ENCODE results near the gene MARCHF7. TPM values are rescaled to one million over a fixed set of nuclear protein-coding genes. Genes with fewer than 3 reads are reported as not detected.
A peak's percentile ranks its signal among the peaks of the same experiment; 100 is the strongest.

MARCHF7 gene
- total and polyA plus RNA-seq, 2 of the 8 experiments (the other 6 are each of a cell fraction or from before 2014, with no cell fraction given): 18.3 to 116 TPM

- FAIRE-seq (no peak), DNase-seq (ENCODE audit: low read depth in 1 of 2, low spot score in 2 of 2) (no peak)
- Histone ChIP-seq H3K9me3 (ENCODE audit: insufficient read depth in 2 of 2, low read depth in 1 of 2, low read length in 1 of 2) (peaks cover 3 to 13% of the 10 kb centered on the region in 2 experiments; a peak in 3 of 4 replicates), H3K36me3 (ENCODE audit: control insufficient read depth in 2 of 4, insufficient read depth in 4 of 4, low read length in 3 of 4) (no peaks in the 10 kb centered on the region; a peak in 1 of 8 replicates), H3K56ac (replicated peaks; ENCODE audit: insufficient read length, low read depth, low read length) (no peak overlapping the region), H2BK5ac (ENCODE audit: low read depth, low read length) (no peak overlapping the region), H4K8ac (ENCODE audit: extremely low read depth, insufficient read depth, low read length) (no peak overlapping the region), H3K4me3 (ENCODE audit: extremely low read depth in 1 of 4, insufficient read depth in 2 of 4, low read depth in 3 of 4, low read length in 4 of 4) (no peak overlapping the region), H3K23me2 (ENCODE audit: low read depth, low read length) (no peaks in the 10 kb centered on the region), H3K23ac (ENCODE audit: insufficient read length) (no peak overlapping the region), H3K4me1 (replicated peaks in 1 of 4; ENCODE audit: control insufficient read depth in 3 of 4, insufficient read depth in 4 of 4, low read length in 3 of 4) (no peaks in the 10 kb centered on the region), H3K4me2 (ENCODE audit: insufficient read depth in 1 of 2, low read depth in 2 of 2, low read length in 2 of 2) (no peak overlapping the region), H2BK15ac (ENCODE audit: low read length) (no peak overlapping the region), H2AFZ (ENCODE audit: low read length) (no peak overlapping the region), H3K79me1 (ENCODE audit: low read depth, low read length) (no peaks in the 10 kb centered on the region), H3K14ac (ENCODE audit: insufficient read length) (no peak overlapping the region), H2BK20ac (ENCODE audit: low read length) (no peak overlapping the region), H2BK120ac (replicated peaks; ENCODE audit: low read depth, low read length) (no peak overlapping the region), H3K27me3 (replicated peaks in 1 of 4; ENCODE audit: control insufficient read depth in 3 of 4, extremely low read depth in 1 of 4, insufficient read depth in 3 of 4, low read length in 3 of 4) (no peaks in the 10 kb centered on the region), H2BK12ac (ENCODE audit: low read depth, low read length) (no peak overlapping the region), H4K20me1 (replicated peaks in 1 of 2; ENCODE audit: control insufficient read depth in 1 of 2, insufficient read depth in 2 of 2, low read length in 2 of 2) (no peaks in the 10 kb centered on the region), H3K4ac (replicated peaks; ENCODE audit: insufficient read length, low read depth, low read length) (no peak overlapping the region), H4K5ac (ENCODE audit: insufficient read length, low read depth, low read length) (no peak overlapping the region), H2AK5ac (ENCODE audit: low read depth, low read length) (no peak overlapping the region), H3K18ac (ENCODE audit: extremely low read depth, low read length) (no peak overlapping the region), H4K91ac (replicated peaks; ENCODE audit: insufficient read length, low read length) (no peak overlapping the region), H3K79me2 (ENCODE audit: control insufficient read depth in 1 of 2, insufficient read depth in 2 of 2, low read length in 2 of 2) (no peaks in the 10 kb centered on the region), H3K9ac (replicated peaks in 1 of 4; ENCODE audit: extremely low read depth in 1 of 4, low read depth in 3 of 4, low read length in 3 of 4) (no peak overlapping the region), H3K27ac (ENCODE audit: low read depth, low read length) (no peak overlapping the region)
- WGBS, 2 experiments (ENCODE audit: extremely low coverage in 1 of 2, insufficient coverage in 1 of 2, insufficient read length in 1 of 2, insufficient replicate concordance in 2 of 2, low coverage in 1 of 2, low lambda C conversion rate in 2 of 2, missing lambda C conversion rate in 1 of 2): 83% methylated on average over 1 of the region's 1 CpG; no CpG with 5 or more reads in 1 of the 2 experiments
- ChIA-PET CTCF (ENCODE audit: partially characterized antibody) (no interaction called here), POLR2A (ENCODE audit: partially characterized antibody) (interaction anchor here (0.6 kb wide), 1 partner anchor 17 kb away, joined by 3 read pairs; no protein-coding TSS in a partner anchor)
- TF ChIP-seq, protein P1, sequence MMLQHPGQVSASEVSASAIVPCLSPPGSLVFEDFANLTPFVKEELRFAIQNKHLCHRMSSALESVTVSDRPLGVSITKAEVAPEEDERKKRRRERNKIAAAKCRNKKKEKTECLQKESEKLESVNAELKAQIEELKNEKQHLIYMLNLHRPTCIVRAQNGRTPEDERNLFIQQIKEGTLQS (IDR thresholded peaks at IDR 0.05; ENCODE audit: insufficient read depth, low read depth, low read length): no peak
- no peak for TF ChIP-seq CREB1 (IDR thresholded peaks at IDR 0.05)
- TF ChIP-seq KDM1A (IDR thresholded peaks at IDR 0.05; ENCODE audit: borderline replicate concordance, low read length): peak; percentile 76; the same call in 1 of the 2 replicates
- no peak for TF ChIP-seq EP300 (IDR thresholded peaks at IDR 0.05; ENCODE audit: borderline replicate concordance in 1 of 2, low read depth in 2 of 2, low read length in 2 of 2)
- TF ChIP-seq HDAC2 (IDR thresholded peaks at IDR 0.05; ENCODE audit: borderline replicate concordance in 1 of 2, low read depth in 2 of 2, low read length in 2 of 2): peak in 1 of 2 experiments; percentile 38; a peak in 1 of 4 replicates
Observed at GRCh38 chr2:159694500-159695040, 17.7 kb upstream of the MARCHF7 start.

Data from H1 (cell line).